Kidney (tissue), 14 donors: ENCODE measurements around the gene ABCA6. TPM values are rescaled to one million over a fixed set of nuclear protein-coding genes. Genes with fewer than 3 reads are reported as not detected.

Experiments
- DNase-seq, 5 donors: peaks; one replicate each; pipeline ENCODE4 v3.0.0-alpha.2; 2013 to 2020
- FAIRE-seq: peaks from 2 replicates; lab custom pipeline; 2012; peaks lifted over from hg19 to GRCh38; lab: Jason Lieb, UNC
- H3K27ac ChIP-seq, 2 donors: one replicate each; pipeline ENCODE4 v1.7.0; 2013; ENCODE audit warnings: low read depth in 2 of 2, low read length in 2 of 2, inconsistent platforms in 1 of 2
- H3K27me3 ChIP-seq: one replicate; pipeline ENCODE4 v1.7.1; 2013; ENCODE audit warnings: low read length, inconsistent platforms; ENCODE audit not compliant: control insufficient read depth, insufficient read depth
- H3K36me3 ChIP-seq, 3 donors: one replicate each; pipeline versions ENCODE4 v1.7.0 to v1.7.1; 2013; ENCODE audit warnings: low read length in 3 of 3, control low read depth in 1 of 3, inconsistent platforms in 1 of 3; ENCODE audit not compliant: insufficient read depth in 3 of 3, control insufficient read depth in 2 of 3
- H3K4me1 ChIP-seq, 3 donors: one replicate each; pipeline versions ENCODE4 v1.7.0 to v1.7.1; 2013; ENCODE audit warnings: low read length in 3 of 3, inconsistent platforms in 1 of 3, low read depth in 1 of 3; ENCODE audit not compliant: control insufficient read depth in 2 of 3, insufficient read depth in 2 of 3
- H3K4me3 ChIP-seq, 3 donors: one replicate each; pipeline versions ENCODE4 v1.7.0 to v1.8.1; 2013; ENCODE audit warnings: low read length in 3 of 3, control low read depth in 1 of 3, inconsistent platforms in 1 of 3
- H3K9ac ChIP-seq, 3 donors: one replicate each; pipeline versions ENCODE4 v1.7.0 to v1.7.1; 2013; ENCODE audit warnings: low read length in 3 of 3, control low read depth in 1 of 3, inconsistent platforms in 1 of 3
- H3K9me3 ChIP-seq, 3 donors: one replicate each; pipeline versions ENCODE4 v1.7.0 to v1.7.1; 2013; ENCODE audit warnings: low read length in 3 of 3, control low read depth in 1 of 3, inconsistent platforms in 1 of 3; ENCODE audit not compliant: control insufficient read depth in 2 of 3, insufficient read depth in 1 of 3
- CTCF ChIP-seq: IDR thresholded peaks from 3 replicates; pipeline ENCODE4 v1.5.1; 2012; ENCODE audit warnings: mild to moderate bottlenecking, moderate library complexity, borderline replicate concordance; ENCODE audit not compliant: insufficient read depth; ENCODE audit errors: extremely low read depth
- intact Hi-C: fragments of 100-400 bp; cut with DNase I; formaldehyde crosslinking; loops from one replicate; pipeline ENCODE4 v1.11.1; 2022
- polyA plus RNA-seq: library from polyadenylated mRNA; stranded (reverse); fragments of 350-450 nt; fragmentation: Illumina TruSeq; extraction: RNeasy Lipid Tissue Mini Kit (QIAGEN cat#74804); gene quantifications from one replicate; pipeline ENCODE4 v1.2.3, GENCODE V29; 2014; ENCODE audit warnings: low read depth, low replicate concordance; ENCODE audit not compliant: insufficient read depth
- total RNA-seq: library from RNA; stranded (reverse); fragmentation: NEBNext Ultra II Directional; extraction: Animal tissue kit (Norgen Biotek cat#: 25700); gene quantifications from one replicate; pipeline ENCODE4 v1.2.1, GENCODE V29; 2021
- donor health status: control.
- donor health status: control.
- donor health status: control.
- donor health status: control.
- donor health status: control.
- donor health status: DM: yes; HTN: yes; CAD: no.
- donor health status: Normal renal cell carcinoma (clear cell type).

ABCA6 gene
- total and polyA plus RNA-seq, 2 donors from 2014 or later, result 2.9 to 7.6 TPM

GRCh38 chr17:69098625-69099024, 43.1 kb downstream of the ABCA6 start:
- H3K27ac ChIP-seq, result no peak overlapping the region
- no peak for TF ChIP-seq CTCF
- FAIRE-seq, result no peak

GRCh38 chr17:69096541-69096940, 45.2 kb downstream of the ABCA6 start:
- Histone ChIP-seq H3K9ac (no peak overlapping the region), H3K4me1 (no peaks in the 10 kb centered on the region), H3K4me3 (no peak overlapping the region), H3K36me3 (no peaks in the 10 kb centered on the region), H3K27ac (no peak overlapping the region), H3K9me3 (no peaks in the 10 kb centered on the region), H3K27me3 (no peaks in the 10 kb centered on the region)
- FAIRE-seq (no peak), DNase-seq (no peak)
- intact Hi-C loops, result no loop called here
- no peak for TF ChIP-seq CTCF

More at GRCh38 chr17:69098625-69099024, 43.1 kb downstream of the ABCA6 start:
- no peak for DNase-seq
- Histone ChIP-seq H3K27me3 (no peaks in the 10 kb centered on the region), H3K9me3 (no peaks in the 10 kb centered on the region), H3K9ac (no peak overlapping the region), H3K4me1 (no peaks in the 10 kb centered on the region), H3K4me3 (no peak overlapping the region), H3K36me3 (no peaks in the 10 kb centered on the region)
- intact Hi-C loops, result no loop called here

- H3K9ac ChIP-seq, result no peak overlapping the region
- no peak for FAIRE-seq
- H3K27me3 ChIP-seq, result no peaks in the 10 kb centered on the region
- H3K27ac ChIP-seq, result no peak overlapping the region
- no peak for TF ChIP-seq CTCF
- no peak for DNase-seq
- no peaks in the 10 kb centered on the region for H3K9me3 ChIP-seq
- H3K4me1 ChIP-seq, result no peaks in the 10 kb centered on the region
- intact Hi-C loops, result no loop called here
- H3K36me3 ChIP-seq, result no peaks in the 10 kb centered on the region
- H3K4me3 ChIP-seq, result no peak overlapping the region
Measured at GRCh38 chr17:69093995-69094394, 47.7 kb downstream of the ABCA6 start.

GRCh38 chr17:69093279-69093789, 48.4 kb downstream of the ABCA6 start:
- H3K4me1 ChIP-seq, result no peaks in the 10 kb centered on the region
- TF ChIP-seq CTCF, result no peak
- H3K27ac ChIP-seq, result no peak overlapping the region
- no peak overlapping the region for H3K9ac ChIP-seq
- peak in 2 of 5 donors; percentile 22 to 47 for DNase-seq
- intact Hi-C loops, result no loop called here
- H3K36me3 ChIP-seq, result no peaks in the 10 kb centered on the region
- H3K27me3 ChIP-seq, result no peaks in the 10 kb centered on the region
- H3K4me3 ChIP-seq, result peak overlapping the region in 2 of 3 donors; percentile 9 to 20
- H3K9me3 ChIP-seq, result no peaks in the 10 kb centered on the region
- FAIRE-seq, result no peak
